WI38 (cell line): ENCODE results near the gene ABTB2.

Source experiments
- H3K4me3 ChIP-seq: 2 replicates; pipeline ENCODE4 v1.5.1; 2011; ENCODE audit warnings: low read depth, mild to moderate bottlenecking, control low read depth, low read length
- CTCF ChIP-seq: IDR thresholded peaks from 2 replicates; pipeline ENCODE4 v1.5.1; 2012; ENCODE audit warnings: low read depth, mild to moderate bottlenecking, control low read depth, low read length

The ABTB2 gene

GRCh38 chr11:34234086-34234740 lies 123.6 kb downstream of the ABTB2 start:
- no peak for TF ChIP-seq CTCF
- H3K4me3 ChIP-seq: no peak overlapping the region

GRCh38 chr11:34233215-34233614 lies 124.6 kb downstream of the ABTB2 start:
- no peak overlapping the region for H3K4me3 ChIP-seq
- no peak for TF ChIP-seq CTCF

- no peak for TF ChIP-seq CTCF
- no peak overlapping the region for H3K4me3 ChIP-seq
Measured at GRCh38 chr11:34232807-34233206, 125.0 kb downstream of the ABTB2 start.

- no peak for TF ChIP-seq CTCF
- no peak overlapping the region for H3K4me3 ChIP-seq
Measured at GRCh38 chr11:34226210-34226609, 131.6 kb downstream of the ABTB2 start.

GRCh38 chr11:34225091-34225490 lies 132.7 kb downstream of the ABTB2 start:
- no peak for TF ChIP-seq CTCF
- H3K4me3 ChIP-seq: no peak overlapping the region

- no peak for TF ChIP-seq CTCF
- H3K4me3 ChIP-seq: no peak overlapping the region
Measured at GRCh38 chr11:34224434-34224966, 133.3 kb downstream of the ABTB2 start.

- TF ChIP-seq CTCF: no peak
- no peak overlapping the region for H3K4me3 ChIP-seq
Measured at GRCh38 chr11:34223907-34224306, 133.9 kb downstream of the ABTB2 start.
